NCI-H1048 (cell line): ENCODE results near the gene BCAS1.
A peak's percentile ranks its signal among the peaks of the same experiment; 100 is the strongest.

Experiments used
- DNase-seq: peaks from one replicate; lab custom pipeline; 2025; lab: John Stamatoyannopoulos, UW

Gene BCAS1

DNA sequence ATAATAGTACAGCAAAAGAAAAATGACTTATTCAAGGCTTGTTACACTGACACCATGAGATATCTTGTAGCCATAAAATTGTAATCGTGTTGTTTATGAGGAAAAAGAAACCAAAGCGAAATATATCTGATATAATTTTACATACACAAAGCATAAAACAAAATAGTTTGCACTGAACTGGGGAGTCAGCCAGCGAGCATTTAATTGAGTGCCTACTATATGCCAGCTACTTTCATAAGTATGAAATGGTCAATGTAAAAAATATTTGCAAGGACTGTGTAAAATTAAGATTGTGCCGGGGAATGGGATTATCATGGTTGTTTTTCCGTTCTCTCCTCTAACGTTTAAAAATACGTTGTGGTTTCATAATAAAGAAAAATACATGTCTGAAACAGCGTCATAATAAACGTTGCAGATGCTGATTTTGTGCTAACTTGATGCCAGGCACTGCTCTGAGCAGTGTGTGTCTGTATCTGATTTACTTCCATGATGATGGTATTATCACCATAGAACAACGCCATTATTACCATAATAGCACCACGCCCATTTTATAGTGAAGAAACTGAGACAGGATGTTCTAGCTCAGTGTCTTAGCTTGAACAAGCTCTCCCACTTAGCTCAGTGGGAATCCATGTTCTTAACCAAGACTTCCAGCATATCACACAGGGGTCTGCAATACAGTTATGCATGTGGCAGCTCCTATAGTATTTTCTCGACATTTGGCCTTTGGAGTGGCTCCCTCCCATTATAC is 144.6 kb downstream of the BCAS1 start:
- DNase-seq = no peak

DNA sequence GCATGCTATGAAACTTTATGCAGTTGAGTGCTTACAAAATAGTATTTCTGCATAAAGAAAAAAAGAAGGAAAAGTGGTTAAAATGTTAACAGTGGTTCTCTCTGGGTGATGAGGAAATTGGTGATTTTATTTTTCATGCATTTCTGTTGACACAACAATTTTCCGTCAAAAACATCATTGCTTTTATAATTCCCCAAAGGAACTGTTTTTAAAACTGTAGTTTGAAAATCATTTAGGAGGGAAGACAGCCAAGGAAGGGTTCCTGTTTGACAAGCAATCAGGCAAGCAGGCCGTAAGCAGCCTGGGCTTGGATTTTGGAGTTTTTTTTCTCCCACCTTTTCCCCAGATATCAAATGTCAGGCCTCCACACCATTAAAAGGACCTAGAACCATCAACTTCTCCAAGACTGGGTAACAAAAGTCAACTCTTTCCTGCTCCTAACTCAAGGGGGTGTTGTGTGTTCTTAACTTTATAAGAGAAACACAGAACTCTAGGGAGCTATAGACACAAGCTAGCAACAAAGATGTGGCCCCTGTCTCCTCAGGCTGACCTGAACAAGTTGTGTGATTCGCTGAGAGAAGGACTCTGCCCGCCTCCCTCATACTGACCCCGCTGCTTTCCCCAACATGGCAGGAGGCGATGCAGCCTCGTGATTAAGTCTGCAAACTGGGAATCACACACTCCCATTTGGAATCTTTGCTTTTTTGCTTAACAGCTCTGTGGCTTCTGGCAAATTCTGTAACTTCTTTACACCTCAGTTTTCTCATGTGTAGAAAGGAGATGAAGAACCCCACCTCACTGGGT is 146.6 kb downstream of the BCAS1 start:
- no peak for DNase-seq

DNA sequence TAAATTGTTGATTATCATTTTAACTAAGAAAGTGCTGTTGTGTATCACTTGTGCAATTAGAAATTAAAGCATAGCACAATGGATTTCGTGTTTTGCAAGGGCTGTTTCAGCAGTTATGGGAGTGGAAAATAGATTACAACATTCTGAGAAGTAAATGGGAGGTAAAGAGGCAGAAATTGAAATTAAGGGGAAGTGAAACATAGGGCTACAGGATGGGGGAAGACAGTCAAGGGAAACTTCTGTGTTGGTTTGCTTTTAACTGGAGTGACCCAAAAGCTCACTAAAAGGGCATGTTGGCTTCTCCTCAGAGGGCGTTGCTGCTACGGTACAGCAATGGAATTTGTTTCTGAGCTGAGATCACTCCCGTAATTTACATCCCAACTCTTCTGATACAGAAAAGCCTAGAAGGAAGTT is 147.5 kb downstream of the BCAS1 start:
- DNase-seq = no peak

DNA sequence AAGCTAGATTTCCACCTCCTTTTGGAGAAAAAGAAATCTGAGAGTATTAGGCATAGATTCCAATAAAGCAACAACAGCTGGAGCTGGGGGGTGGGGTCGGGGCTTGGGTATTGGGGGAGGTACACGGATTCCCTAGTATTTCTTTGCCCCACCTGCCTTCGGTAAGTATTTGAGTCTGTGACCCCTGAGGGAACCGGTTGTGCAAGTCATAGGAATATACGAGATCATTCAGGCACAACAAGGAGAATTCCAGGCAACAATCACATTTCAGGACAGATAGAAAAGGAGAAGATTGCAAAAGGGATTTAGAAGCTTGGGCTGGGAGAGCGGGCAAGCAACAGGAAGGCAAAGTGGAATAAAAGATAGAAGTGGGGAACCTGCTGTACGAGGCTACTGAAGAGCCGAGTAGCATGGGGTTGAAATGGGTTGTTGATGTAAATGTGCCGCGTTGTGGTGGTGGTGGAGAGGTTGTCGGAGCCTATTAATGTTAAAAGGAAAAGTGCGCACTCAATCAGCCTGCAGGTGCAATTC is 148.9 kb downstream of the BCAS1 start:
- no peak for DNase-seq

DNA sequence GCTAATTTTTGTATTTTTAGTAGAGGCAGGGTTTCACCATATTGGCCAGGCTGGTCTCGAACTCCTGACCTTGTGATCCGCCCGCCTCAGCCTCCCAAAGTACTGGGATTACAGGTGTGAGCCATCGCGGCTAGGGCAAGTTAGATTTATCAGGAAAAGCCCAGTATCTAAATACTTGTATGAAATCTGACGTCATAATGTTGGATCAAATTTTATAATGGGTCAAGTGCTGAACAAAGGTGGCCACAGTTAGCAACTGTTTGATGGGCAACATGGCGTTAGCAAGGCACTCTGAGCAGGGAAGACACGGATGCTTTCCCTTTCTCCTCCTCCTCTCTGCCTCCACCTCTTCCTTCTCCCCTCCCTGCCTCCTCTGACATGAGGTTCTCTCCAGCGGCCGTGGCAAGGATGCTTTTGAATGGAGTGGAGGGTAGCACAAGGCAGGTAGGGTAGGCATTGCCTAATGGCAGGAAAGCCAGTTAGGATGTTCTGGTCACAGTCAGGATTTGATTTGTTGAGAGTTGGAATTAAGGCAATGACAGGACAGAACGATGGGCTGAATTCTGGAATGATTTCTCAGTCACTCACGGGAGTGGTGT is 149.6 kb downstream of the BCAS1 start:
- no peak for DNase-seq

DNA sequence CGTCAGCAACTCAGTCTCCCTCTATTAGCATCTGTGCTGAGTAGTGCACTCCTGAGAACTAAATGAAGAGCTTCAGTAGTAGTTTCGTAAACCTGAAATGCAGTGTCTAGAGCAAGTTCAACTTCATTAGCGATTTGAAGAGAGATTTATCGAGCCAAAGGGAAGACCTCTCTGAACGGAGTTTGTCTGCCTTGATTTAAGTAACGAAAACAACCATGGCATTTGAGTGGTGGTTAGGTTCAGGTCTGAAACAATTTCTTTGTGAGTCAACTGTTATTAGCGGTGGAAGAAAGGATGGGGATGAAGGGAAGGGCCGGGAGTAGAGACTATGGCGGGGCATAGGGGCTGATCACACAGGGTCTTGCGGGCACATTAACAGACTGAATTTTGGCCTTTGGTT is 150.5 kb downstream of the BCAS1 start:
- no peak for DNase-seq

DNA sequence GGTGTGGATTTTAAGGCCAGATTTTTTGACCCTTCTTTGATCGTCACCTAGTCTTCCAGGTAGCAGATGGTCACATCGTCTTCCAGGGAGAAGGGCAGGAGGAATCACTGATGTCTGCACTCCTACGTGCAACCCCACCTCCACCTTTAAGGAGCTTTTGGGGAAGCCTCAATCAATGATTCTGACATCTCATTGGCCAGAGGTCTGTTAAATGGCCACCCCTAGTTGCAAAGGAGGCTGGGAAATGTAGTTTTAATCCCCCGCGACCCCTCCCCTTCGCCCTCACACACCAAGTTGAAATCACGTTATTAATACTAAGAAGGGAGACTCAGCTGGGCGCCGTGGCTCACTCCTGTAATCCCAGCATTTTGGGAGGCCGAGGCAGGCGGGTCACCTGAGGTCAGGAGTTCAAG is 151.4 kb downstream of the BCAS1 start:
- no peak for DNase-seq

DNA sequence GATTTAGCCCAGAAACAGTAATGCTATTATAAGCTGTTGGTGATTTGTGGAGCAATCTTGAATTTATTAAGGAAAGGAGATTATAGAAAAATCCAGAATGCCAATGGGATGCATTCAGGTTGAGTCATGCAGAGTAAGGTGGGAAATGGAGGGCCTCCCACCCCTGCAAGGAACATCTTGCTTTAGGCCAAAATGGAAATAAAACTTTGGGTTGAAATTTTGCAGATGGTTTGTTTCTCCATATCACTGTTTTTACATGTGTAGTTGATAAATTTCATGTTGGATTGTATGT is 152.4 kb downstream of the BCAS1 start:
- no peak for DNase-seq

DNA sequence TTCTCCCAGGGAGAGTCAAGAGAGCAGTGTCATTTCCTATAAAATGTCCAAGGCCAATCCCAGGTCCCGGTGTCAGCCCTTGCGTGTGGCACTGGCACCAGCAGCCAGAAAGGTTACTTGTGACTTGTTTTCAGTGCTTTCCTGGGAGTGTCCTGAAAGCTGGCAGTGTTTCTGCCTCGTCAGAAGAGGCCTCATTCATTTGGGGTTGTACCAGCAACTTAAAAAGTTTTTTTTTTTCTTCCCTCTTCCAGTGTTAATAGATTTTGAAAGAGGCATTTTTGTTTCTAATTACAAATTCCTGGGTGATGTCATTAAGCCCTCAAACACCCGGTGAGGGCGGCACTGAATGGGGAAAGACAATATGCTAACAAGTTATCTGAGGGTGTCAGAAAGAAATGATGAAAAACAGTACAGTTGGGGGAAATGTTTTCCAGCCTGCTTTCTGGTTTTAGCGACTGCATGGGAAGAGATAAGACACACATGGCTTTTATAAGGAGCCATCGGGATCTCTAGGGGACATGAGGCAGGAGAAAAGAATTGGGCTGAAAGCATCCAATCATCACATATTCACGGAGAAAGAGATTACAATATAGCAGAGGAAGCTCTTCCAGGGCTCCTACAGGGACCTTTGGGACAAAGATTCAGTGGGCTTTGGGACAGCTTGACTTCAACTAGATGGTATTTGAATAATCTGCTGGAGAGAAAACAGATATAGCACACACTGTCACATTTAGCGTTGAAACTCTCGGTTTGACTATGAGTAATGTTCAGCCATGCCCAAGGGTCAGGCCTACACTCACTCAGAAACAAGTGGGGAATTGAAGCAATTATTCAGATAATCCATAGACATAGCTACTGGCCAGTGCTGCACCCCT is 153.0 kb downstream of the BCAS1 start:
- no peak for DNase-seq

DNA sequence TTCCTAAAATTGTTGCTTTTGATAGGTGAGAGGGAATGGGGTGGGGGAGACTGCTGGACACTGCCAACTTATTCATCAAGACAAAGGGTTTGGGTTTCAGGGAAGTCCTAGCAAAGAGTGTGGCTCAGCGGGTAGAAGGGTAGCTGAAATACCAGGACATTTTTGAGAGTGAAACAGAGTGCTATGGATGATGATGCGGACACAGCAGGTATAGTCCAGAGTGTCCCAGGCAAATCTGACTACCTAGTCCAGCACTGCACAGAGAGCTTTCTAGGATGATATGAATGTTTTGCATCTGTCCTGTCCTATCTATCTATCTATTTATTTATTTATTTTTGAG is 154.3 kb downstream of the BCAS1 start:
- no peak for DNase-seq

DNA sequence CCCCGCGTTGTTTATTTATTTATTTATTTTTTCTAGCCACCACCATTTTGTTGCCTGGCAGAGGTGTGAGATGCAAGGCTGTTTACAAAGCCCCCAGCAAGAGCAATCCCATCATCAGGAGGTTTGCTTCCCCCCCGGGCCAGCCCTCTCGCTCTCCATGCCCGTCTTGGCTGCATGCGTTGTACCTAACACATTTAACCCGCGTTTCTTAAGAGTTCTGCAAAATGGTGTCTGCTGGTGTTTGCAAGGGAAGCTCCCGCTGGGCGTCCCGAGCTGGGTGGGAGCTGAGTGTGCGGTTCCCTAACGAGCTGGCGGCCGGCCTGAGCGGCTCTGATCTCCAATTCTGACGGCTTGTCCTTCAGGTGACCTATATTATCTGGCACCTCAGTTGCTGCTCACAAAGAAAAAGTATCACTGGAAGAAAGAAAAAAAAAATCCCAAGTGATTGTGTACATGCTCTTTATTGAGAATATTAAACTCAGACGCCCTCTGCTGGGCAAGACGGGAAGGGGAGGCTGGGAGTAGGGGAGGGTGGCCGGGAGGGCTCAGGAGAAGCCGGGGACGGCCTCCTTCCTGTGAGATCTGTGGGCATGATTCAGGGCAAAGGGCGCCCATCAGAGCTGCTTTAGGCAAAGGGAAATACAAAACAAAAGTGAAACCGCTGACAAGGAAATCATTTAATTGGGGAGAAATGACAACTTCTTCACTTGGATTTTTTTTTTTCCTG is 154.8 kb downstream of the BCAS1 start:
- DNase-seq = peak; percentile 84

DNA sequence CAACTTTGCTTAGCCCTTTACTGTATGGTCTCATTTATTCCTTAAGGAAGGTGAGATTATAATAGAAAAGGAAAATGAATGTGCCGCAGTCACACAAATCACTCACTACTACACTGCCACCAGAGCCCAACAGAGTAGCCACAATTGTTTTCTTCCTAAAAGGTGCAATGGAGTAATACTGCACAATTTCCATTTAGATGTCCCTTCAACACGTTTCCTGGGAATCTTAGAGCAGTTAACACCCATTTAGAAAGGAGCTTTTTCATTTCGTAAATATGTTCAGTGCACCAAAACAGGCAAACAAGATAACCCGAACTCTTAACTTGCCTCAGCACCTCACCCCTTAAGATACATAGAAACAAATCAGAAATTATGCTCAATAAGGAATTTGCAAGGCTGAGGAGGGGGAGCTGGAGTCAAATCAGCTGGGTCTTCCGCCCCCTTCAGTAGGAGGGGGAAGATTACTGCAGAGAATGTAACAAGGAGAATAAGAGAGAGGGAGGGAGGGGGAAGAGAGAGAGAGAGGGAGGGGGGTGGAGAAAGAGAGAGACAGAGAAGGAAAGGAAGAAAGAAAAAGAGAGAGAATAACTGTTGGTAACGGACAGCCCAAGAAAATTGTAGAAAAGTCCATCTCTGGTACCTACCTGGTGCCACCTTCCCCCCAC is 155.5 kb downstream of the BCAS1 start:
- no peak for DNase-seq

DNA sequence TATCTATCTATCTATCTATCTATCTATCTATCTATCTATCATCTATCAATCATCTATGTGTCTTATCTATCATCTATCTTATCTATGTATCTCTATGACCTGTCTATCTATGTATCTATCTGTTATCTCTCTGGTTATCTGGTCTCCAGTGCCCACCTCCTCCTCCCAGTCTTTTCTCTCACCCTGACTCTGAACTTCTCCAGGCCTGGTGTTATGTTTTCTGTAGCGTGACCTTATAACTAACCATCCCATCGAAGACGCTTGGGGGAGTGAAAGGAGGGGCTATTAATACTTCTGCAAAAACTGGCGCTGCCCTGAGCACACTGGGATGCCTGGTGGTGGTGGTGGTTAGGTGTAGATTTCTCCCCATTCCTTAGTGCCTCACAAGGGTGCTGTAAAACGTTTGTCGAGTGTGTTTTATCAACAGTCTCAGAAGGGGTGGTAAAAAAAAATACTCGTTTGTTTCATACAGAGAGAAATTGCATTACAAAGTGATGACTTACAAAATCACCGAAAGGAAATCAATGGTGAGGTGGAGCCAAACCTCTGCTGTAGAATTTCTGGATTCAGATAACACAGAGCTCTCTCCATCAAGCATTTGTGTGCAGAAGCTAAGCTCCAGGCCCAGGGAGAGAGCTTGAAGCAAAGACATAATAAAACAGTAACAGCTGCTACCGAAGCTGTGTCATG is 156.2 kb downstream of the BCAS1 start:
- no peak for DNase-seq

DNA sequence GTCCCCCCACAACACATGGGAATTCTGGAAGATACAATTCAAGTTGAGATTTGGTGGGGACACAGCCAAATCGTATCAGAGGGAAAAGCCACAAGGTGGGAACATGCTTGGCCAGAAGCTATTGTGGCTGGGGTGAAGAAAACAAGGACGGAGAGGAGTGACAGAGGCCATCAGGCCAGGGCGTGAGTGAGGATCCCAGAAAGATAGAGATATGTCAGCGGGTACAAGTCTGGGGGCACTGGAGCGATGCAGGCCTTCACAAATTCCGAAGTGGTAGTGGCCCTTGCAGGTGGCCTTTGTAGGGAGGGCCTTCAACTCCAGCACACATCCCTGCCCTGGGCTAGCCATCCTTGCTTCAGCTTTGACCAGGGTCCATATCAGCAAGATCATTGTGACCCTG is 159.1 kb downstream of the BCAS1 start:
- DNase-seq = no peak

DNA sequence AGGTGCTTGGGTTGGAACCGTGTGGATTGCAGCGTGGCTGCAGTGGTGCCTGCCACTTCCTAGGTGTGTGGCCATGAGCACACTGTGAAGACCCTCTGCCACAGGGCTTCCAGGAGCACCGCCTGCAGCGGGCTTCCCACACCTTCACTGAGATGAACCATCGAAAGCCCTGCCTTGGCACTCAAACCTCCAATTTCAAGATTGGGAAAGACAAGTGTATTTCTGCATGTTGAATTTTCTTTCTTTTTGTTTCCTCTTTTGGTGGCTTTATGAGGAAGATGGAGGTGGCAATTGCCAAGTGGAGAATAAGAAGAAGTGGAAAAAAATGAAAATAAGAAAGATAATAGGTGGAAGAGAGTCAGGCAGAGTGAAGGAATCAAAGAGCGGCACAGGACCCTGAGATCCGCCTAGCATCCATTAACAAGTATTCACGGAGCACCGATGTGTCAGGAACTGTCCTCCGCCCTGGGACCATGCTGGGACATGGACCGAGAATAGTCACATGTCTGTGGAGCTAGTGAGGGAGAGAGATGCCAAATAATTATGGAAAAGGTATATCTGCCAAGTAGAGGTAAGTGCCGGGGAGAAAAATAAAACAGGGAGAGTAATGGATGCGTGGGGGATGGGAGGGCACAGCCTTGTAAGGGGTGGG is 159.9 kb downstream of the BCAS1 start:
- no peak for DNase-seq

DNA sequence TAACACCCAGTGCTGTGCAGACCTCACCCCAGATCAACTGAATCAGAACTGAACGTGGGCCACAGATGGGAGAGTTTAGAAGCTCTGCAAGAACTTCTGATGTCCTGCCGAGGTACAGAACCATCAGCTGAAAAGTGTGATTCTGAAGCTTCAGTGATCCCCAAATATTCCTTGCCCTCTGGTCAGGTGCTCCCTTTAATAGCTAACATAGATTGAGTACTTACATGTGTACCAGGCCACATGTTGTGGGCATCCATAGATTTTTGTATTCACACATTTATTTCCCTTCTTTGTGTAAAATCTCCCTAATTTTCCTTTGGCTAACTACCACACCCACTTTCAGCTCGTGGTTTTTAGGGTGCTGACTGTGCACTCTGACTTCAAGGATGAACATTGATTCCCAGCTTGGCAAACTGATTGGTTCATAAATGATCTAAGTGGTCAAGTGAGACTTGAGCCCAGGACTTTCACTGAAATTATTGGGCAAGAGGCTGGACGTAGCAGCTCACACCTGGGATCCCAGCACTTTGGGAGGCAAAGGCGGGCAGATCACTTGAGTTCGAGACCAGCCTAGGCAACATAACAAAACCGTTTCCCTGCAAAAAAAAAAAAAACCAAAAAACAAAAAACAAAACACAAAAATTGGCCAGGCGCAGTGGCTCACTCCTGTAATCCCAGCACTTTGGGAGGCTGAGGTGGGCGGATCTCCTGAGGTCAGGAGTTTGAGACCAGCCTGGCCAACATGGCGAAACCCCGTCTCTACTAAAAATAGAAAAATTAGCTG is 162.2 kb downstream of the BCAS1 start:
- no peak for DNase-seq

DNA sequence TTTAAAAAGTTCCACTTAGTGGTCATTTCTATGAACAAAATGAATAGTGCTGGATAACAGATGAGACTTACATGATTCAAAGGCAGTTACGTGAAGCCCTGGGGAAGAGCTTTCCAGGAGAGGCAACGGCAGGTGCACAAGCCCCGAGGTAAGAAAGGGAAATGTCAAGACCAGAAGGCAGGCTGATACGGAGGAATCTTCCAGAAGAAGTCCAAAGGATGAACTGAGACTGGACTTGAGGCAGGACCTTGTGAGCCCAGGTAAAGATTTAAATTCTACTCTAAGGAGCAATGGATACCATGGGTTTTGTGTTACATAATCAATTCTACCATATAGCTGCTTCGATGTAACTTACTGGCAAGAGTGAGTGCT is 164.6 kb downstream of the BCAS1 start:
- no peak for DNase-seq

DNA sequence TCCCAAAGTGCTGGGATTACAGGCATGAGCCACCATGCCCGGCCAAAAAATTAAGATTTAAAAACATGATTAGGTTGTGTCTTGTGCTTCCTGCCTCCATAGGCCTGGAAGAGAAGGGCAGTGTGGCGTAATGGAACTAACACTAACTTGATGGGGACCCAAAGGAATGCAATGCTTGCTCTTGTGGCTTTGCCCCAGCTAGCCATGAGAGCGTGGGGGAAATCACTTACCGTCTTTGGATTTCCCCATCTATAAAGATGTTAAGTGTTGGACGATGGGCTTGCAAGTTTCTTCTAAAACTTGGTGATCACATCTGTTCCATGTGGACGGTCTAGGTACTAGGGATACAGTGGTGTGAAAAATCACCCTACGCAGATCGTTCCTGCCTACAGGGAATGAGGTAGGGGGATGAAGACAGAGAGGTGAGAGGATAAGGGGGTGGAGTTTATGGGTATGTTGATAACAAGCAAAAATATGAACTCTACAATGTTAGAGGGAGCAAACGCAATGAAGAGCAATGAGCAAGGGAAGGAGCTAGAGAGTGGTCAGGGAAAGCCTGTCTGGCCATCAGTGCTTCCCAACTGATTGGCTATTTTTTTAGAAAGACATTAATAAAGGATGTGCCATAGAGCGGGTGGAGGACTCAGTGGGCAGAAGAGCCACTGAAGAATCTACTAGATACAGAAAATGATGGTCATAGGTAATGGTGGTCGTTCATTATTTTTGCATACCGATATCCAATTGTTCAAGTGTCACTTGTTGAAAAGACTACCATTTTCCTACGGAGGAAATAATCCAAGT is 165.2 kb downstream of the BCAS1 start:
- no peak for DNase-seq
